H1 (cell line): ENCODE data around the gene RAB34. TPM values are rescaled to one million over a fixed set of nuclear protein-coding genes. Genes with fewer than 3 reads are reported as not detected.

Experiments used
- ASH2L ChIP-seq: fragments of 200-600, 300-600 bp; sonication (generic); IDR thresholded peaks from one replicate; pipeline ENCODE4 v1.7.1; 2017; ENCODE audit warnings: low read length
- CBX5 ChIP-seq: fragments of 300-800, 300-1000 bp; sonication (generic); IDR thresholded peaks from 2 replicates; pipeline ENCODE4 v1.7.1; 2016; ENCODE audit warnings: antibody characterized with exemption, low read length, low read depth
- CHD1 ChIP-seq: IDR thresholded peaks from 2 replicates; pipeline ENCODE4 v1.6.1; 2012; ENCODE audit warnings: low read depth, low read length, improper control_type of control experiment
- CHD7 ChIP-seq: fragments of 300-600 bp; sonication (generic); IDR thresholded peaks from 2 replicates; pipeline ENCODE4 v1.7.1; 2012; ENCODE audit warnings: low read length, moderate library complexity, mild to moderate bottlenecking, inconsistent platforms; ENCODE audit not compliant: insufficient replicate concordance
- FOSL1 ChIP-seq: IDR thresholded peaks from 2 replicates; pipeline ENCODE4 v1.6.1; 2011; ENCODE audit warnings: mild to moderate bottlenecking, low read depth, low read length, moderate library complexity; ENCODE audit not compliant: insufficient read depth
- JUN ChIP-seq: IDR thresholded peaks from 2 replicates; pipeline ENCODE4 v1.6.1; 2011; ENCODE audit warnings: low read depth, mild to moderate bottlenecking, improper control_type of control experiment, low read length
- RXRA ChIP-seq: IDR thresholded peaks from 2 replicates; pipeline ENCODE4 v1.6.1; 2011; ENCODE audit warnings: low read depth, mild to moderate bottlenecking, low read length, moderate library complexity; ENCODE audit not compliant: insufficient read depth
- SUZ12 ChIP-seq: fragments of 200-600 bp; sonication (generic); IDR thresholded peaks from 2 replicates; pipeline ENCODE4 v1.6.1; 2012; ENCODE audit warnings: mild to moderate bottlenecking, inconsistent platforms, low read length, moderate library complexity, mixed read lengths
- TAF7 ChIP-seq: optimal IDR thresholded peaks from 2 replicates; pipeline ENCODE3; 2011; ENCODE audit warnings: low read depth, mild to moderate bottlenecking, inconsistent platforms, low read length, moderate library complexity, borderline replicate concordance
- ZNF274 ChIP-seq: IDR thresholded peaks from 2 replicates; pipeline ENCODE4 v1.7.0; 2012; ENCODE audit warnings: low read length, borderline replicate concordance; ENCODE audit errors: extremely low read depth
- polyA plus RNA-seq, 7 experiments: library from polyadenylated mRNA; depleted of rRNA in 3 of 7; stranded (reverse) in 5 of 7; unstranded in 2 of 7; fragments of >200 nt in 5 of 7; fragments of 200-250 nt in 2 of 7; gene quantifications; 1 replicate in 5 of 7; 2 replicates in 1 of 7; 4 replicates in 1 of 7; pipeline versions ENCODE4 v1.2.1 to v1.2.3, GENCODE V29; 2011 to 2013; ENCODE audit warnings: missing spikeins in 2 of 7, mixed read lengths in 2 of 7
- total RNA-seq: library from RNA; stranded (reverse); fragmentation: NEBNext Ultra II Directional; extraction: Animal tissue kit (Norgen Biotek cat#: 25700); gene quantifications from 2 replicates; pipeline ENCODE4 v1.2.1, GENCODE V29; 2021

Gene RAB34
- total and polyA plus RNA-seq, 2 of the 8 experiments (the other 6 are each of a cell fraction or from before 2014, with no cell fraction given): 237 to 305 TPM

GRCh38 chr17:28728364-28729200 lies 10.9 kb upstream of the RAB34 start, which contains the start of gene NEK8 (continued):
- TF ChIP-seq CHD7: no peak
- TF ChIP-seq SUZ12: no peak
- TF ChIP-seq TAF7: no peak
- no peak for TF ChIP-seq ZNF274
- TF ChIP-seq JUN: no peak
- TF ChIP-seq ASH2L: peak; percentile 35
- no peak for TF ChIP-seq FOSL1
- TF ChIP-seq CBX5: no peak
- TF ChIP-seq CHD1: no peak
- TF ChIP-seq RXRA: no peak
